Measurements from ENCODE around the gene ENTPD2. TPM values are rescaled to one million over a fixed set of nuclear protein-coding genes. Genes with fewer than 3 reads are reported as not detected.

Gene ENTPD2
- total RNA-seq, 2 experiments from 2014 or later = 0.16 TPM; not detected in 1

DNA sequence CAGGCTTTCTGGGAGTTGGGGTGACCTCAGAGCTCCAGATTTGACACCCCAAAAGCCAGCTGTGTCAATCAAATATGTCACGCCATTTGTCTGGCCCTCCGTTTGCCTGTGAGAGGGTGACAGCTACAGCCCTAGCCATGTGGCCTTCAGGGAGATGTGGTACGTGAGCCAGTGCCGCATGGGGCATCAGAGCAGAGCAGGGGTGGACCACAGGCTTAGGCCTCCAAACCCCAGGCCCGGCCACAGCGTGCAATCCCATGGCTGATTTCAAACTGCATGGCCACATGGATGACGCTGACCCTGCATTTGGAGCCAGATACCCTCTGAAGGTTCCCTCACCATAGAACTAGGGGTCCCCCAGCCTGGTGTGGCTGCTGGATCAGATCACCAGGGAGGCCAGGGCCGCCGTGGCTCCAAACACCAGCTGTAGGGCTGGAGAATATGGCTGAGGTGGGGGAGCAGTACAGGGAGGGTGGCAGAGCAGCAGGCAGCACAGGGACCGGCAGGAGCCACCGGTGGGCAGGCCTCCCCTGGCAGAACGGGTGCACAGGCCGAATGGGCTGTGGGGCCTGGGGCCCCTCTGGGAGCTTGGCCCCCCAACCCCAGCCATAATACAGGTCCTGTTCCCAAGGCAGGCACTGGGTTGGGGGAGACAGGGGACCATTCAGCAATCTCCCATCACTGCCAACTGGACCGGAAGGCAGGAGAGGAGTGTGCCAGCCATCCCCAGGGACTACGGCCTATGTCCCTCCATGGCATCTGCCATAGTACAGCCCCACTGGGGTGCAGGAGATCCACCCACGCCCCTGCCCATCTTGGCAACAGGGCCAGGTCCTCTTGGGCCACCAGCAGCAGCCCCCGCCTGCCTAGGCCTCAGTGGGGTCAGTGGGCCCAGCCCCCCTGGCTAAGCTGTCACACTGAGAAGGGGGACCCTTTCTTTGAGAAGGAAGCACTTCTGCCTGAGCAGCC, 15.0 kb upstream of the ENTPD2 start:
- Histone ChIP-seq H4K20me1 (ENCODE audit: insufficient read depth, low read length) (no peaks in the 10 kb centered on the region), H3K4me1 (ENCODE audit: insufficient read depth, low read length, poor library complexity, severe bottlenecking) (peaks cover 24% of the 10 kb centered on the region), H3K9me3 (ENCODE audit: low read length) (no peaks in the 10 kb centered on the region), H3K9me2 (ENCODE audit: insufficient read depth, low read length) (no peaks in the 10 kb centered on the region), H3K4me2 (ENCODE audit: low read length) (peak overlapping the region; percentile 86), H3K27ac (ENCODE audit: low read depth, low read length, poor library complexity, severe bottlenecking) (peak overlapping the region; percentile 57), H3K36me3 (ENCODE audit: insufficient read depth, low read length) (peaks cover 17% of the 10 kb centered on the region; the same call in 1 of the 2 replicates), H3K4me3 (ENCODE audit: low read depth, low read length, poor library complexity, severe bottlenecking) (peak overlapping the region; percentile 75), H2AFZ (ENCODE audit: low read length) (no peak overlapping the region), H3K79me2 (ENCODE audit: insufficient read depth, low read depth, low read length) (peaks cover 14% of the 10 kb centered on the region; the same call in 1 of the 2 replicates)
- intact Hi-C loops (cut with micrococcal nuclease; ENCODE audit: unreplicated experiment) = loop anchor here (2.0 kb wide), 3 partner anchors 46 to 168 kb away; partner anchors contain the start of genes DPP7 and RNF224
- TF ChIP-seq EZH2phosphoT487 (IDR thresholded peaks at IDR 0.05; ENCODE audit: borderline replicate concordance, low read depth, low read length) = no peak
- TF ChIP-seq, protein P1, sequence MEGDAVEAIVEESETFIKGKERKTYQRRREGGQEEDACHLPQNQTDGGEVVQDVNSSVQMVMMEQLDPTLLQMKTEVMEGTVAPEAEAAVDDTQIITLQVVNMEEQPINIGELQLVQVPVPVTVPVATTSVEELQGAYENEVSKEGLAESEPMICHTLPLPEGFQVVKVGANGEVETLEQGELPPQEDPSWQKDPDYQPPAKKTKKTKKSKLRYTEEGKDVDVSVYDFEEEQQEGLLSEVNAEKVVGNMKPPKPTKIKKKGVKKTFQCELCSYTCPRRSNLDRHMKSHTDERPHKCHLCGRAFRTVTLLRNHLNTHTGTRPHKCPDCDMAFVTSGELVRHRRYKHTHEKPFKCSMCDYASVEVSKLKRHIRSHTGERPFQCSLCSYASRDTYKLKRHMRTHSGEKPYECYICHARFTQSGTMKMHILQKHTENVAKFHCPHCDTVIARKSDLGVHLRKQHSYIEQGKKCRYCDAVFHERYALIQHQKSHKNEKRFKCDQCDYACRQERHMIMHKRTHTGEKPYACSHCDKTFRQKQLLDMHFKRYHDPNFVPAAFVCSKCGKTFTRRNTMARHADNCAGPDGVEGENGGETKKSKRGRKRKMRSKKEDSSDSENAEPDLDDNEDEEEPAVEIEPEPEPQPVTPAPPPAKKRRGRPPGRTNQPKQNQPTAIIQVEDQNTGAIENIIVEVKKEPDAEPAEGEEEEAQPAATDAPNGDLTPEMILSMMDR (conservative IDR thresholded peaks at IDR 0.05; ENCODE audit: low read length) = no peak
- BruUV-seq (replicated peaks) = no TSS peak
- DNase-seq (ENCODE audit: low spot score) = no peak
- POLR2A ChIA-PET = interaction anchor here (1.0 to 3.1 kb wide), 7 partner anchors 8 to 82 kb away, joined by 4 to 13 read pairs (median 6); partner anchors contain the start of genes ABCA2, MAN1B1 and UAP1L1
- CTCF ChIA-PET (ENCODE audit: unreplicated experiment) = interaction anchor here (0.5 to 1.3 kb wide), 5 partner anchors 9 to 109 kb away, joined by 3 to 8 read pairs (median 5); partner anchors contain the start of genes MAN1B1 and NPDC1

DNA sequence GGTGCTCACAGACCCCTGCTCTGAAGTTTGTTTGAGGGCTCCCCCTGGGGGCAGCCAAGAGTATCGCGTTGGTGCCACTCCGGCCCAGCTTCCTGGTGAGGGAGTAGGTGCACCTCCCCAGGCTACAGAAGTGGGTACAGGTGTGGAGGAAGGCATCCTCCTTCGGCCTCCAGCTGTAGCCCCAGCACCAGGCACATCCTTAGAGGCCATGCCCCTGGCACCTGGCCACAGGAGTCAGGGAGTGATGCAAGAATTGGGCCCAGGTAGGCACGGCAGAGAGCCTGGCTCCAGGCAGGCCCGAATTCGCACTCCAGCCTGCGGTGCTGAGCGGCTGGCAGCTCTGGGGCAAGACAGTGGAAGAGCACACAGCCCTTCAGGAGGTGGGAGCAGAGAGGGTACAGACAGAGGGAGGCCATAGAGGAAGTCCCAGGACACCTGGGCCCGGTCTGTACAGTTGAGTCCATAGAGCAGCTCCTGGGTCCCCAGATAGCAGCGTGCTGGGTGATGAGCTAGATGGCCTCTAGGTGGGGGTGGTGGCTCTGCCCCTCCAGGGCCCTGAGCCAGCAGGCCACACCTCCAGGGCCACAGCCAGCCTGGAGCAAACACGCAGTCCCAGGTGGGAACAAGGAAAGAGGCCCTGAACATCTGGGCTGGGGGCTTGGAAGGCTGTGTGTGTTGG, 14.1 kb upstream of the ENTPD2 start:
- Histone ChIP-seq H4K20me1 (ENCODE audit: insufficient read depth, low read length) (no peaks in the 10 kb centered on the region), H2AFZ (ENCODE audit: low read length) (no peak overlapping the region), H3K27ac (ENCODE audit: low read depth, low read length, poor library complexity, severe bottlenecking) (peak overlapping the region; percentile 57), H3K4me3 (ENCODE audit: low read depth, low read length, poor library complexity, severe bottlenecking) (peak overlapping the region; percentile 75), H3K79me2 (ENCODE audit: insufficient read depth, low read depth, low read length) (peaks cover 14% of the 10 kb centered on the region; the same call in 1 of the 2 replicates), H3K36me3 (ENCODE audit: insufficient read depth, low read length) (peaks cover 23% of the 10 kb centered on the region; the same call in 1 of the 2 replicates), H3K9me2 (ENCODE audit: insufficient read depth, low read length) (no peaks in the 10 kb centered on the region), H3K4me1 (ENCODE audit: insufficient read depth, low read length, poor library complexity, severe bottlenecking) (peaks cover 24% of the 10 kb centered on the region), H3K9me3 (ENCODE audit: low read length) (no peaks in the 10 kb centered on the region), H3K4me2 (ENCODE audit: low read length) (peak overlapping the region; percentile 86)
- CTCF ChIA-PET (ENCODE audit: unreplicated experiment) = interaction anchor here (0.5 to 1.3 kb wide), 9 partner anchors 10 to 163 kb away, joined by 3 to 8 read pairs (median 4); partner anchors contain the start of genes MAN1B1, NPDC1 and SLC34A3
- POLR2A ChIA-PET = interaction anchor here (0.8 to 1.8 kb wide), 5 partner anchors 9 to 173 kb away, joined by 3 to 9 read pairs (median 4); partner anchors contain the start of genes MAN1B1, TUBB4B and UAP1L1
- BruUV-seq (replicated peaks) = no TSS peak
- peak; percentile 94 for DNase-seq (ENCODE audit: low spot score)
- intact Hi-C loops (cut with micrococcal nuclease; ENCODE audit: unreplicated experiment) = loop anchor here (2.0 kb wide), 4 partner anchors 21 to 169 kb away; partner anchors contain the start of genes DPP7, NPDC1 and RNF224
- TF ChIP-seq, protein P1 (conservative IDR thresholded peaks at IDR 0.05; ENCODE audit: low read length) = peak; percentile 77
- no peak for TF ChIP-seq EZH2phosphoT487 (IDR thresholded peaks at IDR 0.05; ENCODE audit: borderline replicate concordance, low read depth, low read length)

Measured in OCI-LY7 (cell line).